Neural cell (in vitro differentiated cells): Measurements from ENCODE around the gene CAMK2B. TPM values are rescaled to one million over a fixed set of nuclear protein-coding genes. Genes with fewer than 3 reads are reported as not detected.

ENCODE experiments used
- H2AFZ ChIP-seq: fragments of 200-600, 300-800 bp; sonication (generic), shearing (Covaris generic); 2 replicates; pipeline ENCODE4 v1.6.0; 2014; ENCODE audit warnings: low read depth, mild to moderate bottlenecking, antibody characterized with exemption, low read length, moderate library complexity
- H3F3A ChIP-seq: fragments of 200-600 bp; shearing (Covaris generic); 2 replicates; pipeline ENCODE4 v1.6.1; 2016; ENCODE audit warnings: mild to moderate bottlenecking, moderate library complexity, mixed read lengths, antibody characterized with exemption, low read length; ENCODE audit not compliant: insufficient read depth, poor library complexity, severe bottlenecking
- H3K27ac ChIP-seq: fragments of 200-600, 300-800 bp; sonication (generic), shearing (Covaris generic); 2 replicates; pipeline ENCODE4 v1.5.1; 2014; ENCODE audit warnings: mild to moderate bottlenecking, low read length, moderate library complexity
- H3K27me3 ChIP-seq: fragments of 300-800, 200-600 bp; sonication (generic), shearing (Covaris generic); 2 replicates; pipeline ENCODE4 v1.6.0; 2014; ENCODE audit warnings: mild to moderate bottlenecking, low read depth, low read length, moderate library complexity; ENCODE audit not compliant: insufficient read depth
- H3K36me3 ChIP-seq: fragments of 300-800, 200-600 bp; sonication (generic), shearing (Covaris generic); 2 replicates; pipeline ENCODE4 v1.5.1; 2014; ENCODE audit warnings: mild to moderate bottlenecking, antibody characterized with exemption, low read length, moderate library complexity; ENCODE audit not compliant: insufficient read depth
- H3K4me2 ChIP-seq: fragments of 300-800, 200-600 bp; sonication (generic), shearing (Covaris generic); 2 replicates; pipeline ENCODE4 v1.6.0; 2014; ENCODE audit warnings: mild to moderate bottlenecking, low read length
- H3K4me3 ChIP-seq: fragments of 300-800, 200-600 bp; sonication (generic), shearing (Covaris generic); 2 replicates; pipeline ENCODE4 v1.5.1; 2014; ENCODE audit warnings: mild to moderate bottlenecking, low read length, moderate library complexity
- H3K79me2 ChIP-seq: fragments of 200-600 bp; shearing (Covaris generic); replicated peaks from 2 replicates; pipeline ENCODE4 v1.6.0; 2014; ENCODE audit warnings: mild to moderate bottlenecking, low read length, moderate library complexity; ENCODE audit not compliant: insufficient read depth
- H3K9ac ChIP-seq: fragments of 300-800, 200-600 bp; sonication (generic), shearing (Covaris generic); 2 replicates; pipeline ENCODE4 v1.6.1; 2016; ENCODE audit warnings: mild to moderate bottlenecking, low read length, mixed read lengths
- H3K9me2 ChIP-seq: fragments of 200-600 bp; shearing (Covaris generic); 2 replicates; pipeline ENCODE4 v1.6.1; 2016; ENCODE audit warnings: mild to moderate bottlenecking, low read length, mixed read lengths; ENCODE audit not compliant: insufficient read depth
- H3K9me3 ChIP-seq: fragments of 200-600, 300-800 bp; sonication (generic), shearing (Covaris generic); 2 replicates; pipeline ENCODE4 v1.6.1; 2016; ENCODE audit warnings: mild to moderate bottlenecking, mixed run types, low read length, moderate library complexity, mixed read lengths
- H4K20me1 ChIP-seq: fragments of 200-600 bp; shearing (Covaris generic); 2 replicates; pipeline ENCODE4 v1.6.1; 2016; ENCODE audit warnings: mild to moderate bottlenecking, mixed run types; ENCODE audit not compliant: insufficient read depth
- EP300 ChIP-seq: fragments of 450-650 bp; conservative IDR thresholded peaks from 2 replicates; pipeline ENCODE4 v1.6.1; 2014; ENCODE audit warnings: antibody characterized with exemption, mild to moderate bottlenecking, moderate library complexity; ENCODE audit not compliant: poor library complexity, severe bottlenecking
- EZH2 ChIP-seq: fragments of 200-600, 300-800 bp; shearing (Covaris generic), sonication (generic); IDR thresholded peaks from 2 replicates; pipeline ENCODE4 v1.6.1; 2014; ENCODE audit warnings: antibody characterized with exemption, low read length, borderline replicate concordance, mild to moderate bottlenecking; ENCODE audit not compliant: insufficient read depth, poor library complexity, severe bottlenecking
- MXI1 ChIP-seq: fragments of 450-650 bp; conservative IDR thresholded peaks from 2 replicates; pipeline ENCODE4 v1.6.1; 2014; ENCODE audit warnings: antibody characterized with exemption, mild to moderate bottlenecking; ENCODE audit not compliant: poor library complexity, severe bottlenecking
- POLR2AphosphoS5 ChIP-seq: IDR thresholded peaks from 2 replicates; pipeline ENCODE4 v1.6.1; 2012
- RAD21 ChIP-seq: fragments of 450-650 bp; conservative IDR thresholded peaks from 2 replicates; pipeline ENCODE4 v1.6.1; 2014; ENCODE audit warnings: antibody characterized with exemption, mild to moderate bottlenecking, moderate library complexity
- REST ChIP-seq: IDR thresholded peaks from 2 replicates; pipeline ENCODE4 v1.6.1; 2012; ENCODE audit warnings: borderline replicate concordance
- SMC3 ChIP-seq: fragments of 450-650 bp; conservative IDR thresholded peaks from 2 replicates; pipeline ENCODE4 v1.6.1; 2014; ENCODE audit warnings: antibody characterized with exemption, mild to moderate bottlenecking, moderate library complexity; ENCODE audit not compliant: poor library complexity
- TAF1 ChIP-seq: IDR thresholded peaks from 2 replicates; pipeline ENCODE4 v1.6.1; 2012; ENCODE audit warnings: low read depth
- polyA plus RNA-seq: library from polyadenylated mRNA; depleted of rRNA; stranded (reverse); fragments of >200 nt; gene quantifications from 2 replicates; pipeline ENCODE4 v1.2.3, GENCODE V29; 2014
- TF ChIP-seq, protein P1 (sequence below): fragments of 450-650 bp; IDR thresholded peaks from 2 replicates; pipeline ENCODE4 v1.5.1; 2014; ENCODE audit warnings: antibody characterized with exemption, mild to moderate bottlenecking, moderate library complexity; ENCODE audit not compliant: poor library complexity, severe bottlenecking

The CAMK2B gene
- polyA plus RNA-seq, 1 donor from 2014 or later, result 67.3 TPM

- Histone ChIP-seq H3K79me2 (peaks cover 4% of the 10 kb centered on the region), H3K27ac (peak overlapping the region; percentile 47), H2AFZ (peak overlapping the region; percentile 65), H3K4me3 (peak overlapping the region; percentile 66), H3K9me3 (no peaks in the 10 kb centered on the region), H3K9ac (peak overlapping the region; percentile 60), H4K20me1 (no peaks in the 10 kb centered on the region), H3K27me3 (peaks cover 36% of the 10 kb centered on the region), H3K4me2 (no peak overlapping the region), H3K36me3 (no peaks in the 10 kb centered on the region), H3K9me2 (no peaks in the 10 kb centered on the region), H3F3A (no peaks in the 10 kb centered on the region)
- no peak for TF ChIP-seq EZH2
- TF ChIP-seq, protein P1, sequence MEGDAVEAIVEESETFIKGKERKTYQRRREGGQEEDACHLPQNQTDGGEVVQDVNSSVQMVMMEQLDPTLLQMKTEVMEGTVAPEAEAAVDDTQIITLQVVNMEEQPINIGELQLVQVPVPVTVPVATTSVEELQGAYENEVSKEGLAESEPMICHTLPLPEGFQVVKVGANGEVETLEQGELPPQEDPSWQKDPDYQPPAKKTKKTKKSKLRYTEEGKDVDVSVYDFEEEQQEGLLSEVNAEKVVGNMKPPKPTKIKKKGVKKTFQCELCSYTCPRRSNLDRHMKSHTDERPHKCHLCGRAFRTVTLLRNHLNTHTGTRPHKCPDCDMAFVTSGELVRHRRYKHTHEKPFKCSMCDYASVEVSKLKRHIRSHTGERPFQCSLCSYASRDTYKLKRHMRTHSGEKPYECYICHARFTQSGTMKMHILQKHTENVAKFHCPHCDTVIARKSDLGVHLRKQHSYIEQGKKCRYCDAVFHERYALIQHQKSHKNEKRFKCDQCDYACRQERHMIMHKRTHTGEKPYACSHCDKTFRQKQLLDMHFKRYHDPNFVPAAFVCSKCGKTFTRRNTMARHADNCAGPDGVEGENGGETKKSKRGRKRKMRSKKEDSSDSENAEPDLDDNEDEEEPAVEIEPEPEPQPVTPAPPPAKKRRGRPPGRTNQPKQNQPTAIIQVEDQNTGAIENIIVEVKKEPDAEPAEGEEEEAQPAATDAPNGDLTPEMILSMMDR, result peak; percentile 55
- peak; percentile 42 for TF ChIP-seq SMC3
- peak; percentile 24 for TF ChIP-seq MXI1
- peak; percentile 35 for TF ChIP-seq RAD21
- no peak for TF ChIP-seq EP300
Observed at GRCh38 chr7:44325811-44326241, 432 bp upstream of the CAMK2B start.

- Histone ChIP-seq H3K79me2 (peaks cover 4% of the 10 kb centered on the region), H3K27me3 (peaks cover 36% of the 10 kb centered on the region), H4K20me1 (no peaks in the 10 kb centered on the region), H3K9ac (peak overlapping the region; percentile 69), H3K36me3 (no peaks in the 10 kb centered on the region), H3K4me2 (peak overlapping the region; percentile 73), H3K4me3 (peak overlapping the region; percentile 82), H3K9me2 (no peaks in the 10 kb centered on the region), H3F3A (no peaks in the 10 kb centered on the region), H2AFZ (no peak overlapping the region), H3K9me3 (no peaks in the 10 kb centered on the region), H3K27ac (peak overlapping the region; percentile 5)
- TF ChIP-seq RAD21 (no peak), EP300 (no peak), REST (no peak), MXI1 (no peak), SMC3 (no peak), TAF1 (no peak), EZH2 (no peak), POLR2AphosphoS5 (no peak)
- TF ChIP-seq, protein P1, result no peak
Observed at GRCh38 chr7:44324481-44325200, 753 bp downstream of the CAMK2B start.
